Stimulated activated CD8-positive, alpha-beta memory T cell treated with anti-CD3 and anti-CD28 coated beads, Interleukin-15, amount 100 ng/mL, for 24 hours (primary cell): ENCODE results near the gene DUSP28.
A peak's percentile ranks its signal among the peaks of the same experiment; 100 is the strongest.
"Not testable (repeated sequence)": the region's sequence is repeated elsewhere in the genome, so short reads cannot be mapped to it uniquely, and the experiment has no call there.

Experiments
- DNase-seq: peaks from one replicate; pipeline ENCODE4 v3.0.0-alpha.2; 2020; ENCODE audit warnings: low read depth

DUSP28 gene

GRCh38 chr2:240560480-240561324, 545 bp downstream of the DUSP28 start:
- DNase-seq = peak; percentile 98

- no peak for DNase-seq
These were observed 1.3 kb downstream of the DUSP28 start for GRCh38 chr2:240561325-240561971.

- DNase-seq = not testable (repeated sequence)
These were observed 3.1 kb downstream of the DUSP28 start for GRCh38 chr2:240563231-240563630.

- DNase-seq = no peak
These were observed 3.9 kb downstream of the DUSP28 start for GRCh38 chr2:240563951-240564560.

GRCh38 chr2:240564561-240565332, 4.6 kb downstream of the DUSP28 start:
- DNase-seq = no peak

GRCh38 chr2:240565333-240566202, 5.4 kb downstream of the DUSP28 start:
- DNase-seq = peak; percentile 65

GRCh38 chr2:240566203-240567136, 6.3 kb downstream of the DUSP28 start:
- peak; percentile 85 for DNase-seq

- DNase-seq = no peak
These were observed 7.1 kb downstream of the DUSP28 start for GRCh38 chr2:240567137-240567871.

- no peak for DNase-seq
These were observed 7.9 kb downstream of the DUSP28 start, which contains the start of gene RNPEPL1 for GRCh38 chr2:240567872-240568677. Gene RNPEPL1, plus strand, starts transcription at chr2:240568484. Its CDS starts 103 bp downstream, at chr2:240568587.

GRCh38 chr2:240568678-240569522, 8.7 kb downstream of the DUSP28 start:
- DNase-seq = no peak

- no peak for DNase-seq
These were observed 9.4 kb downstream of the DUSP28 start for GRCh38 chr2:240569523-240569997.

- no peak for DNase-seq
These were observed 9.9 kb downstream of the DUSP28 start for GRCh38 chr2:240569998-240570530.

- no peak for DNase-seq
These were observed 10.6 kb downstream of the DUSP28 start for GRCh38 chr2:240570531-240571313.

- no peak for DNase-seq
These were observed 11.3 kb downstream of the DUSP28 start for GRCh38 chr2:240571314-240571973.

- no peak for DNase-seq
These were observed 12.2 kb downstream of the DUSP28 start for GRCh38 chr2:240572141-240573031.
